WERI-Rb-1 (cell line): ENCODE data around the gene KIF1B.

Experiments
- DNase-seq: peaks from one replicate; pipeline ENCODE4 v3.0.0-alpha.2; 2020
- H3K27ac ChIP-seq: fragments of 250-450 bp; sonication (Bioruptor Pico); 2 replicates; pipeline ENCODE4 v1.5.1; 2020; ENCODE audit warnings: mild to moderate bottlenecking, moderate library complexity
- H3K27me3 ChIP-seq: fragments of 250-450 bp; sonication (Bioruptor Pico); 2 replicates; pipeline ENCODE4 v1.5.1; 2021; ENCODE audit warnings: mild to moderate bottlenecking, low read depth, moderate library complexity; ENCODE audit not compliant: insufficient read depth, severe bottlenecking
- H3K36me3 ChIP-seq: fragments of 250-450 bp; sonication (Bioruptor Pico); 2 replicates; pipeline ENCODE4 v1.5.1; 2020; ENCODE audit warnings: mild to moderate bottlenecking, moderate library complexity
- H3K4me3 ChIP-seq: 2 replicates; pipeline ENCODE4 v1.5.1; 2011; ENCODE audit warnings: low read depth, mild to moderate bottlenecking, control low read depth, low read length
- H3K9me3 ChIP-seq: fragments of 250-450 bp; sonication (Bioruptor Pico); 2 replicates; pipeline ENCODE4 v1.5.1; 2021; ENCODE audit warnings: mild to moderate bottlenecking, moderate library complexity; ENCODE audit not compliant: severe bottlenecking
- CTCF ChIP-seq: IDR thresholded peaks from 2 replicates; pipeline ENCODE4 v1.5.1; 2011; ENCODE audit warnings: low read depth, mild to moderate bottlenecking, control low read depth, inconsistent platforms, low read length

Gene KIF1B

DNA sequence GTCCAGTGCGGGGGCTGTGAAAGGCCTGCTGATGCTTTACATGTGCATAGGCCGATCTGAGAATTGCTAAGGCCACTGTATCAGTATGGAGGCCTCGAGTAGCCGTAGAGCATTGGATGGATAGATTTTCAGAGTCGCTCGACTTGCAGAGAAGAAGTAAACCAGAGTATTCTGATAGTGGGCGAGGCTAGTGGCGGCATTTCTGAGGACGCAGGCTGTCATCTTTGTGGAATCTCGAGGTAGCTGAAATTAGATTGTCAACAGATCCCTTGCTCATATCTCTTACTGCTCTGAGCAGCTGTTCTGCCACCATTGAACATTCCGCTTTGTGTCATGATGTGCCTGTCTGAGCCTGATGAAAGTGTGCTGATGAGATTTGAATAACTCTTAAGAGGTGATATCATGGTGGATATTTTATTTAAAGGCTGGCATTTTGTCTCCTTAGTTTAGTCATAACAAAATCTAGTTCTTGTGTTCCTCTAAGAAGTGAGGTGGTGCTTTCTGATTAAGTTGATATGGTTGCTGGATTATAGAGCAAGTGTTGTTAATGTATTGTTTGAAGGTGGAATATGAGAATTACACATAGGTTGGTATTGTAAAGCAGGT lies 1.5 kb downstream of the KIF1B start:
- H3K36me3 ChIP-seq = peaks cover 5% of the 10 kb centered on the region
- peak; percentile 13 for DNase-seq
- peak overlapping the region; percentile 80 for H3K4me3 ChIP-seq
- no peak for TF ChIP-seq CTCF
- H3K9me3 ChIP-seq = no peaks in the 10 kb centered on the region
- no peaks in the 10 kb centered on the region for H3K27me3 ChIP-seq
- H3K27ac ChIP-seq = peak overlapping the region; percentile 92

- Histone ChIP-seq H3K4me3 (peak overlapping the region; percentile 80), H3K27me3 (no peaks in the 10 kb centered on the region), H3K27ac (peak overlapping the region; percentile 92), H3K9me3 (no peaks in the 10 kb centered on the region), H3K36me3 (peaks cover 5% of the 10 kb centered on the region)
- TF ChIP-seq CTCF = no peak
- DNase-seq = no peak
These were observed 2.1 kb downstream of the KIF1B start for GRCh38 chr1:10212476-10212875.

GRCh38 chr1:10213186-10213705 lies 2.9 kb downstream of the KIF1B start:
- 0 out of 2 replicates have a peak overlapping the region, but pooled peaks have one; percentile 11 for H3K27ac ChIP-seq
- H3K36me3 ChIP-seq = peaks cover 5% of the 10 kb centered on the region
- H3K4me3 ChIP-seq = peak overlapping the region; percentile 5; the same call in 1 of the 2 replicates
- no peaks in the 10 kb centered on the region for H3K27me3 ChIP-seq
- no peak for TF ChIP-seq CTCF
- H3K9me3 ChIP-seq = no peaks in the 10 kb centered on the region
- DNase-seq = no peak

GRCh38 chr1:10216090-10216749 lies 5.8 kb downstream of the KIF1B start:
- Histone ChIP-seq H3K27ac (no peak overlapping the region), H3K27me3 (no peaks in the 10 kb centered on the region), H3K36me3 (peaks cover 9% of the 10 kb centered on the region), H3K4me3 (no peak overlapping the region), H3K9me3 (no peaks in the 10 kb centered on the region)
- TF ChIP-seq CTCF = no peak
- DNase-seq = no peak

DNA sequence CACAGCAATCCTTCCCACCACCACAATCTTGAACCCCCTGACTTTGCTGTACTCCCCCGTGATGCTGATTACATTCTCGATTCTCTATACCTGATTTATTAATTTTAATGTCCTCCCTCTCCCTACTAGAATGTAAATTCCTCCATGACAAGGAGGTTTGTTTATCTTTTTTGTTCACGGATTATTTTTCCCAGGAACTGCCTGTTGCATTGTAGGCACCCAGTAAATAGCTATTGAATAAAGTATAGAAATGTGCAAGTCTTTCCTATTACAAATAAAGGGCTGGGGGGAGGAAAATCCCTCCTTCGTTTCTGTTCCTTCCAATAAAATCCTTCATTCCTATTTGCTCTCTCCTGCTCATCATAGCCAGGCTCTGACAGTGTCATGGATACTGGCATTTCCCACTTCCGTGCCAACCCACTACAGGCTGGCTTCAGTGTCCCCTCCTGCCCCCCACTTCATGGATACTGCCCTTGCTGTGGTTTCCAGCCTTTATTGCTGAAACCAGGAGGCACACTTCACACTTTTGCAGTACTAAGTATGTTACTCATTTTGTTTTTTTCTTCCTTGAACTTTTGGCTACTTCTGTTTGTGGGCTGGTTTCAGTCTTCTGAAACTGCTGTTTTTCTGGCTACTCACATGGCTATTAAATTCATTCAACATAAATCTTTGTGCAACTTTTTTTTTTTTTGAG lies 7.5 kb downstream of the KIF1B start:
- Histone ChIP-seq H3K36me3 (peaks cover 14% of the 10 kb centered on the region), H3K27me3 (no peaks in the 10 kb centered on the region), H3K27ac (no peak overlapping the region), H3K4me3 (no peak overlapping the region), H3K9me3 (no peaks in the 10 kb centered on the region)
- no peak for DNase-seq
- TF ChIP-seq CTCF = no peak
